Mucosa of gallbladder (tissue), 1 donor: Measurements from ENCODE around the gene EMP2. TPM values are rescaled to one million over a fixed set of nuclear protein-coding genes. Genes with fewer than 3 reads are reported as not detected.
"Not testable (repeated sequence)": the region's sequence is repeated elsewhere in the genome, so short reads cannot be mapped to it uniquely, and the experiment has no call there.

Experiments used
- DNase-seq: peaks from one replicate; pipeline ENCODE4 v3.0.0-alpha.2; 2020; ENCODE audit warnings: low spot score
- total RNA-seq: library from RNA; stranded (reverse); gene quantifications from one replicate; pipeline ENCODE4 v1.2.1, GENCODE V29; 2021
- donor health status: DM: no; HTN: no; CAD: no.

The EMP2 gene
- total RNA-seq, 1 donor from 2014 or later, result 38.3 TPM

GRCh38 chr16:10521681-10522274, 58.6 kb downstream of the EMP2 start:
- DNase-seq, result peak; percentile 72

DNA sequence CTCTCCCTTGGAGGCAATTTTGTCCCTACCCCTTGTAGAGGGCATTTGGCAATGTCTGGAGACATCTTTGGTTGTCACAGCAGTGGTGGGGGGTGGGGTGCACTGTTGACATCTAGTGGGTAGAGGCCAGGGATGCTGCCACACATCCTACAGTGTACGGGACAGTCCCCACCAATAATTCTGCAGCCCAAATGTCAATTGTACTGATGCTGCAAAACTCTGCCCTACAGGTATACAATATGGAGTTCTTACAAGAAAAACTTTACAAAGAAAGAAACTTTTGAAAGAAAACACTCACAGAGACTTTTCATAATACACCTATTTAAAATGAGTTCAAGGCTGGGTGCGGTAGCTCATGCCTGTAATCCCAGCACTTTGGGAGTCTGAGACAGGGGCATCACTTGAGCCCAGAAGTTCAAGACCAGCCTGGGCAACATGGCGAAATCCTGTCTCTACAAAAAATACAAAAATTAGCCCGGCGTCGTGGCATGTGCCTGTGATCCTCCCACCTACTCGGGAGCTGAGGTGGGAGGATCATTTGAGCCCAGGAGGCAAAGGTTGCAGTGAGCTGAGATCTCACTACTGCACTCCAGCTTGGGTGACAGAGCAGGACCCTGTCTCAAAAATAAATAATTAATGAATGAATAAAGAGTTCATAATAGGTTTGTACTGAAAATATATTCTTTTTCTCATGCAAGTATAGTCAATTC, 59.4 kb downstream of the EMP2 start:
- no peak for DNase-seq

- DNase-seq, result no peak
Measured at GRCh38 chr16:10519929-10520868, 60.2 kb downstream of the EMP2 start.

DNA sequence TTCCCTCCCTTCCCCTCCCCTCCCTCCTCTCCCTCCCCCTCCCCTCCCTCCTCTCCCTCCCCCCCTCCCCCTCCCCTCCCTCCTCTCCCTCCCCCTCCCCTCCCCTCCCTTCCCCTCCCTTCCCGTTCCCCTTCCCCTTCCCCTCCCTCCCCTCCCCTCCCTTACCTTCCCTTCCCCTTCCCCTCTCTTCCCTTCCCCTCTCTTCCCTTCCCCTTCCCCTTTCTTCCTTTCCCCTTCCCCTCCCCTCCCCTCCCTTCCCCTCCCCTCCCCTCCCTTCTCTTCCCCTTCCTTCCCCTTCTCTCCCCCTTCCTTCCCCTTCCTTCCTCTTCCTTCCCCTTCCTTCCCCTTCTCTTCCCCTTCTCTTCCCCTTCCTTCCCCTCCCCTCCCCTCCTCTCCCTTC, 61.1 kb downstream of the EMP2 start:
- no peak for DNase-seq

DNA sequence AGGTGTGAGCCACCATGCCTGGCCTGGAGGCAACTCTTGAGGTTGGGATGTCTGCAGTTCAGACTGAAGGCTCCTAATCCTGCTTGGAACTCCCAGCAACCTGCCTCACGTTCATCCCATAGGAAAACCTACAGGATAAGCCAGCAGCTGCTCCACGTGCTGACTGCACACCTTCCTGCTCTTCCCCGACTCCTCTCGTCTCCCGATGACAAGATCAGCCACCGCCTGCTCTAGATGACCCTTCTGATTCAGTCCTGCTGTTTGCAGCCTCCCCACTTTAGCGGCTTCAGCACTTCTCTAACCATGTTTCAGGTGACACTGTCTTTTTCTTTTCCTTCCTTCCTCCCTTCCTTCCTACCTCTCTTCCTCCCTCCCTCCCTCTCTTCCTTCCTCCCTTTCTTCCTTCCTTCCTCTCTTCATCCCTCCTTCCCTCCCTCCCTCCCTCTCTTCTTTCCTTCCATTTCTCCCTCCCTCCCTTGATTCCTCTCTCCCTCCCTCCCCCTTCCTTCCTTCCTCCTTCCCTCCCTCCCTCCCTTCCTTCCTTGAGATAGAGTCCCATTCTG, 61.8 kb downstream of the EMP2 start:
- no peak for DNase-seq

DNA sequence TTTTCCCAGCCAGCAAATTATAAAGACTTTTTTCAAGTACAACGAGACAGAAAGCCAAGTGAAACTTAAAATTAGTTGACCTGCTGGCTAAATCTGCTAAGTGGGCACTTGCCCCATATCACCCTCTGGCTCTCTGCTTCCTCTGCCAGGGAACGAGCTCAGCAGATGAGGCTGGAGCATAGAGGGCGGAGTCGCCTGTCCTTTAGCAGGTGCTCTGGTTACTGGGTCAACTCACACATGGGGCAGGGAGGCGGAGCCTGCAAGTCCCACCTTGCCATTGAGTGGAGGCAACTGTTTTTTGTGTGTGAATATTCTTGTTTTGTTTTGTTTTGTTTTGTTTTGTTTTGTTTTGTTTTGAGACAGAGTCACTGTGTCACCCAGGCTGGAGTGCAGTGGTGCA, 62.5 kb downstream of the EMP2 start:
- DNase-seq, result no peak

DNA sequence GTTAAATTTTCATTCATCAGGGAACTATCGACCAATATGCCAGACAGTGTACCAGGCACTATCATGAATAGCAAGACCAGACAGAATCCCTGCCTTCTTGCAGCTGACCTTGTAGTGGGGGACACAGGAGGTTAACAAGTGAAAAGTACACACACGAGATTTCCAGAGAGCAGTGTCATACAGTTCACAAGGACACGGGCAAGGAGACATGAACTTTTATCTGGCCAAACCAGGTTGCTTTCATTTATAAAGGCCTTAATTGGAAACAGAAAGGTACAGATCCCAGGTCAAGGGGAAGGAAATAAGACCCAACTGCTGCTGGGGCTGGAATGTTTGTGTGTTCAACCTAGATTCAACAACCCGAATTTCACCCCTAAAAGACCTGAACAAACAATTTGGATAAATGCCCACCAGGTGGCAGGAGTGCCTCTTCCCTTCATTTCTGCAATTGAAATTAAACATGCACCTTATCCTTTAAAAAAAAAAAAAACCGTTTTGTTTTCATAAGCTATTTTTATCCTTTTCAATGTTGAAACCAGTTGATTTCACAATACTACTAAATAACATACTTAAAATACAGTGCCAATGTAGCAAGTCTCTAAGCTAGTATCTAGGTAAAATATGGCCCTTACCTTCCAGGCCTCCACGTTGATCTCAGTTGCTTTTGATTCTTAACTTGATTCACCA, 65.9 kb downstream of the EMP2 start:
- DNase-seq, result peak; percentile 38

GRCh38 chr16:10511829-10512228, 68.6 kb downstream of the EMP2 start:
- no peak for DNase-seq

DNA sequence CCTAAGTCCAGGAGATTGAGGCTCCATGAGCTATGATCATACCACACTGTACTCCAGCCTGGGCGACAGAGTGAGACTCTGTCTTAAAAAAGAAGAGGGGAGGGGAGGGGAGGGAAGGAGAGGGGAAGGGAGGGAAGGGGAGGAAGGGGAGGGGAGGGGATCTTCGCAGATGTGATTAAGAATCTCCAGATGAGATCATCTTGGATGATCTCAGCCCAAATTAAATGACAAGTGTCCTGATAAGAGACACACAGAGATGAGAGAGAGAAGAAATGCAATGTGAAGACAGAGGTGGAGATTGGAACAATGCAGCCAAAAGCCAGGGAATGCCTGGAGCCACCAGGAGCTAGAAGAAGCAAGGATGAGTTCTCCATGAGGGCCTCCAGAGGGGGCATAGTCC, 70.1 kb downstream of the EMP2 start:
- DNase-seq, result no peak

GRCh38 chr16:10509534-10510025, 70.8 kb downstream of the EMP2 start:
- DNase-seq, result peak; percentile 75

DNA sequence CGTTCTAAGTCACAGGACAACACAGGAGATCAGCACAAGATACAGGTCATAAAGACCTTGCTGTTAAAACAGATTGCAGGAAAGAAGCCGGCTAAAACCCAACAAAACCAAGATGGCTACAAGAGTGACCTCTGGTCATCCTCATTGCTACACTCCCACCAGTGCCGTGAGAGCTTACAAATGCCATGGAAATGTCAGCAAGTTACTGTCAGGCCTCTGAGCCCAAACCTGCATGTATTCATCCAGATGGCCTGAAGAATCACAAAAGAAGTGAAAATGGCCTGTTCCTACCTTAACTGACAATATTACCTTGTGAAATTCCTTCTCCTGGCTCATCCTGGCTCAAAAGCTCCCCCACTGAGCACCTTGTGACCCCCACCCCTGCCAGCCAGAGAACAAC, 75.1 kb downstream of the EMP2 start:
- DNase-seq, result not testable (repeated sequence)

DNA sequence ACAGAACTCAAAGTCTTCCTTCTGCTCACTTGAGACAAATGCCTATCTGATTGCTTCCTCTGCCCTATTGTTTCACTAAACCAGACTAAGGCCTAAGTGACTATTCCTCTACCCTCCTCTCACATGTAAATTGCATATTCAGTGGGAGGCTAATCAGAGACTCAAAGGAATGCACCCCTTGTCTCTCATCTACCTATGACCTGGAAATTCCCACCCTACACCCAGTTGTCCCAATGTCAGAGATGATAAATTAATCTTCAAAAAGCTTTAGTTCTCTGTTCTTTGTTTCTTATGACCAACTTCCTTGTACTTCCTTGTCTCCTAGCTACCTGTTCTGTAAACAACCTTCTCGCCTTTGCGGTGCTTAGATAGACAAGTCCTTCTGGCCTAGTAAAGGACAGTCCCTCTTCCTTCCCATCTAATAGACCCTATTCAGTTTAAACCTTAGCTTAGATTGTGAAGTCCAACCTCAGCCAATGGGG, 76.0 kb downstream of the EMP2 start:
- no peak for DNase-seq

DNA sequence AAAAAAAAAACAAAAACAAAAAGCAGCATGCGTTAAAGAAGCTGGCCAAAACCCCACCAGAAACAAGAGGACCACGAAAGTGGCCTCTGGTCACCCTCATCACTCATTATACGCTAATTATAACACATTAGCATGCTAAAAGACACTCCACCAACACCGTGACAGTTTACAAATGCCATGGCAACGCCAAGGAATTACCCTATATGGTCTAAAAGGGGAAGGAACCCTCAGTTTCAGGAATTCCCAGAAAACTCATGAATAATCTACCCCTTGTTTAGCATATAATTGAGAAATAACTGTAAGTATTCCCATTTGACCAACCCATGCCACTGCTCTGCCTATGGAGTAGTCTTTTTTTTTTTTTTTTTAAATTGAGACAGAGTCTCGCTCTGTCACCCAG, 77.6 kb downstream of the EMP2 start:
- DNase-seq, result no peak

DNA sequence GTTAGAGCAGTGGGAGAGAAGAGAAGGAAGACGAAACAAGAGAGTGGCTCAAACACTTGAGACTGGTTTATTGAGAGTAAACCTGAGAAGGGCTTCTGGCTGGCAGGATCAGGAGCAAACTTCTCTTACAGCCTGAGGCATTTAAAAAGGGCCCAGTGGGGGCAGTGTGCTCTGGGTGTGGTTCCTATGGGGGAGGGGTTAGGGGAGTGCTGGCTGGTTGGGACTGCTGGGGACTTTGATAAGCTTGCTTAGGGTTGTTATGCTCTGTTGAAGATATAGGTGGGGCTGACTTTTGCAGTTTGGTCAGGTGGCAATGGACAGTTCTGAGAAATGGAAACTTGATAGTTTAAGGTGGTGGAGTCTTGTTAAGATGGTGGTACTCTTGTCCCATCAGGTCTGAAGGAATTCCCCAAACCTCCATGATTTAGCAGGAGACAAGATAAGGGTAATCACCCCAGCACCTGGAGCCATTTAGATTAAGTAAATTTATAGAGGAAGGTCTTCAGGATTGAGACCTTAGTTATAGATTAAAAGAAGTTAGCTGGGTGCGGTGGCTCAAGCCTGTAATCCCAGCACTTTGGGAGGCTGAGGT, 79.3 kb downstream of the EMP2 start:
- no peak for DNase-seq

DNA sequence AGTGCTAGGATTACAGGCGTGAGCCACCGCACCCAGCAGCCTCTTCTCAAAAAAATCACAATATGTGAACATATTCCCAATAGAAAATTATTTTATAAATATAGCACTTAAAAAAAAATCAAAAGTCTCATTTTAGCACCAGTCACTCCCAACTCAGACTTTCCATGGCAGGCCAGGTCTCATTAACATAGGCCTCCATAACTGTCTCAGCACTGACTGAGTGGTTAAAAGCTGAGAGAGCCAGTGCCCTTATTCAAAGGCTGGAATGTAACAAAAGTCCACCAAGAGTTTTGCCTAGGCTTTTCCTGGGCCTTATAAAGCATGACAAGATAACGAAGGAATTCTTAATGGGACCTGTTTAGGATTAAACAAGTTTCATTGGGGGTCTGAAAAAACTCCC, 79.8 kb downstream of the EMP2 start:
- DNase-seq, result no peak

- no peak for DNase-seq
Measured at GRCh38 chr16:10497132-10498101, 83.0 kb downstream of the EMP2 start.

- DNase-seq, result no peak
Measured at GRCh38 chr16:10495031-10495345, 85.4 kb downstream of the EMP2 start.

- DNase-seq, result no peak
Measured at GRCh38 chr16:10494343-10495030, 85.9 kb downstream of the EMP2 start.

DNA sequence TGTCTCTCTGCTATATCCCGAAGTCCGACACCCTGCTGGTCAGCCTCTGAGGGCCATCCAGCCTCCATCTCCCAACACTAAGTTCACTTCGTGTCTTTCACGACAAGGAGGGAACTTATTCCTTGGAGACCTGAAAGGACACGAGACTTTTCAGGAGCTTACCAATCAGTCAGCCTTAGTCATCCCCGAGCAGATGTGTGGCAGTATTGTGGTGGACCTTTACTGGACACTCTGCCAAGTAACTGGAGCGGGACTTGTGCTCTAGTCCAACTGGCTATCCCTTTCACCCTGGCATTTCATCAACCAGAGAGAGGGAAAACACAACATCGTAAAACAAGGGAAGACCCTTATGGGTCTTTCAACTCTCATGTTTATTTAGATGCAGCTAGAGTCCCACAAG, 87.1 kb downstream of the EMP2 start:
- no peak for DNase-seq
